Forelimb muscle (tissue), 1 donor: ENCODE results near the gene GALNT18. TPM values are rescaled to one million over a fixed set of nuclear protein-coding genes. Genes with fewer than 3 reads are reported as not detected.
"Not testable (repeated sequence)": the region's sequence is repeated elsewhere in the genome, so short reads cannot be mapped to it uniquely, and the experiment has no call there.

Source experiments
- DNase-seq: peaks from one replicate; pipeline ENCODE4 v3.0.0-alpha.2; 2013; ENCODE audit warnings: low read depth
- polyA plus RNA-seq: library from polyadenylated mRNA; unstranded; fragments of 120-200 nt; gene quantifications from one replicate; pipeline ENCODE4 v1.2.1, GENCODE V29; 2013; ENCODE audit not compliant: insufficient read length

Gene GALNT18
- polyA plus RNA-seq, 1 donor, result 10.0 TPM

- DNase-seq, result no peak
Observed at GRCh38 chr11:11389238-11389637, 232.6 kb downstream of the GALNT18 start.

GRCh38 chr11:11387622-11388305, 234.0 kb downstream of the GALNT18 start:
- DNase-seq, result no peak

GRCh38 chr11:11387207-11387606, 234.6 kb downstream of the GALNT18 start:
- DNase-seq, result no peak

- DNase-seq, result no peak
Observed at GRCh38 chr11:11384829-11385228, 237.0 kb downstream of the GALNT18 start.

- DNase-seq, result no peak
Observed at GRCh38 chr11:11383995-11384394, 237.8 kb downstream of the GALNT18 start.

- DNase-seq, result no peak
Observed at GRCh38 chr11:11382858-11383532, 238.8 kb downstream of the GALNT18 start.

GRCh38 chr11:11381471-11382105, 240.2 kb downstream of the GALNT18 start:
- no peak for DNase-seq

GRCh38 chr11:11380883-11381282, 240.9 kb downstream of the GALNT18 start:
- DNase-seq, result no peak

GRCh38 chr11:11380340-11380739, 241.5 kb downstream of the GALNT18 start:
- no peak for DNase-seq

GRCh38 chr11:11379661-11380060, 242.1 kb downstream of the GALNT18 start:
- no peak for DNase-seq

GRCh38 chr11:11378184-11378940, 243.4 kb downstream of the GALNT18 start:
- no peak for DNase-seq

GRCh38 chr11:11374358-11375148, 247.3 kb downstream of the GALNT18 start:
- no peak for DNase-seq

- DNase-seq, result no peak
Observed at GRCh38 chr11:11373934-11374333, 247.9 kb downstream of the GALNT18 start.

GRCh38 chr11:11372461-11372860, 249.3 kb downstream of the GALNT18 start:
- no peak for DNase-seq

GRCh38 chr11:11370962-11371303, 250.9 kb downstream of the GALNT18 start:
- no peak for DNase-seq

- DNase-seq, result no peak
Observed at GRCh38 chr11:11370255-11370961, 251.4 kb downstream of the GALNT18 start.

- DNase-seq, result no peak
Observed at GRCh38 chr11:11366793-11367192, 255.0 kb downstream of the GALNT18 start.

GRCh38 chr11:11363674-11364073, 258.1 kb downstream of the GALNT18 start:
- DNase-seq, result no peak

- no peak for DNase-seq
Observed at GRCh38 chr11:11359611-11360010, 262.2 kb downstream of the GALNT18 start.

GRCh38 chr11:11356842-11357241, 265.0 kb downstream of the GALNT18 start:
- DNase-seq, result no peak

- DNase-seq, result not testable (repeated sequence)
Observed at GRCh38 chr11:11352878-11353277, 268.9 kb downstream of the GALNT18 start, which contains the start of gene CSNK2A3. TSS of gene CSNK2A3 (minus strand) at chr11:11353250. CDS start at chr11:11353119, 131 bp downstream.
